Measurements from ENCODE around the gene SKIL.

DNA sequence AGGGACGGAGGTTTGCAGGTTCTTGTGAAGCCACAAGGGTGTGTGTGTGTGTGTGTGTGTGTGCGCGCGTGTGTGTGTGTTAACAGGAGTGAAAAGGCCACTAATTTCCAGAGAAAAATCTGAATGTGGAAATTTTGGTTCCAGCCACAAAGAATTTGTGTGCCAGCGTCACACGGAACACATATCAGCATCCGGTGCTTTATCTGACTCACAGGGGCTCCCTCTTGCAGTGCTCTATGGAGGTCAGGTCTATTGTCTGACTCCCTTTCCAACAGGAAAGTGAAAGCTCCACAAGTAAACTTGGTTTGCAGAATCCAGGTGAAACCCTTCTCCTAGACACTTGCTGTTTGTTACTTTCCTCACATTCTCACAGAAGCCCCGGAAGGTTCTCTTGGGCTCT is 67.4 kb downstream of the SKIL start:
- TF ChIP-seq EZH2phosphoT487 (IDR thresholded peaks at IDR 0.05; ENCODE audit: insufficient read depth, low read depth) (no peak), EZH2 (IDR thresholded peaks at IDR 0.05; ENCODE audit: insufficient read depth, poor library complexity, severe bottlenecking) (no peak)
